Measurements from ENCODE around the gene ZNF692. TPM values are rescaled to one million over a fixed set of nuclear protein-coding genes. Genes with fewer than 3 reads are reported as not detected.

Gene ZNF692
- total and polyA plus RNA-seq, 2 of the 13 experiments (the other 11 are each of a cell fraction or from before 2014, with no cell fraction given) = 27.3 to 45.8 TPM

DNA sequence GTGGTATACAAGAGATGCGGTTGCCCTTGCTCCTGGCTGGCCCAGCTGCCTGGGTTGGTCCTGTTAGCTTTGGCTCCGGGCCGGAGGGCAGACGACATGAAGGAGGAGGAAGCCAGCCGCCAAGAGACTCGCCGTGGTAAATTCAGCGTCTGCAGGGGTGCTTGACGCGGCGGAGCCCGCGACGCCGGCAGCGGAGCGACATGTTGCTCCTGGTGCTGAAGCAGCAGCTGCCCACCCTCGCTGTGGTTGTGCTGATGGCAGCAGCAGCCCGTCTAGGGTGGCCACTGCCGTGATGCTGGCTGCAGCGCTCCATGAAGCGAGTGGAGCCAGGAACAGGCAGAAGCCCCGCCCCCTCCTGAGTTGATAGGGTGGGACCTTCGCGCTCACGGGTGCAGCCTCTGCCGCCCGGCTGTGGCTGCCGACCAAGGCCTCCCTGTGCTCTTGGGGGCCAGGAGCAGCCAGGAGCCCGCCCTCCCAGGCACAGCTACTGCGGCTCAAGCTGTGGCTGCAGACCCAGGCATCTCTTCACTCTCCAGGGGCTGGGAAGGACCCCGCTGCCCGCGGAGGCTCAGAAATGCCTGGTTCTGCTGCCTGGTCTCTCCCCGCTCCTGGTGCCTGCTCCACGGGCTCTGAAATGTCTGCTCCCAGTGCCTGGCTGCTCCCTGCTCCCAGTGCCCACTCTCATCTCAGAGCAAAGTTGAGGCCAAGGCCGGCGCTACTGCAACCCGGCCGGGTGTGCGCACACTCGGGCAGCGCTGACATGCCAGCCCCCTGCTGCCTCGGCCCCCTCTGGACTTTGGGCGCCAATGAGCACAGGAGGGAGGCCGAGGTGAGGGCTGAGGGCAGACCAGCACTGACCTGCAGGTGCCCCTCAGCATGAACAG lies 4.4 kb upstream of the ZNF692 start (continued):
- TF ChIP-seq, protein P1, sequence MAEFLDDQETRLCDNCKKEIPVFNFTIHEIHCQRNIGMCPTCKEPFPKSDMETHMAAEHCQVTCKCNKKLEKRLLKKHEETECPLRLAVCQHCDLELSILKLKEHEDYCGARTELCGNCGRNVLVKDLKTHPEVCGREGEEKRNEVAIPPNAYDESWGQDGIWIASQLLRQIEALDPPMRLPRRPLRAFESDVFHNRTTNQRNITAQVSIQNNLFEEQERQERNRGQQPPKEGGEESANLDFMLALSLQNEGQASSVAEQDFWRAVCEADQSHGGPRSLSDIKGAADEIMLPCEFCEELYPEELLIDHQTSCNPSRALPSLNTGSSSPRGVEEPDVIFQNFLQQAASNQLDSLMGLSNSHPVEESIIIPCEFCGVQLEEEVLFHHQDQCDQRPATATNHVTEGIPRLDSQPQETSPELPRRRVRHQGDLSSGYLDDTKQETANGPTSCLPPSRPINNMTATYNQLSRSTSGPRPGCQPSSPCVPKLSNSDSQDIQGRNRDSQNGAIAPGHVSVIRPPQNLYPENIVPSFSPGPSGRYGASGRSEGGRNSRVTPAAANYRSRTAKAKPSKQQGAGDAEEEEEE (CRISPR knock-in tag; IDR thresholded peaks at IDR 0.05; ENCODE audit: borderline replicate concordance) = 0 out of 2 replicates have a peak, but pooled peaks have one; percentile 69
- TF ChIP-seq HIVEP1 (CRISPR knock-in tag; IDR thresholded peaks at IDR 0.05) (no peak), NBN (conservative IDR thresholded peaks at IDR 0.05) (no peak), TEAD3 (CRISPR knock-in tag; optimal IDR thresholded peaks at IDR 0.05; ENCODE audit: borderline replicate concordance) (peak; percentile 25), RFX5 (IDR thresholded peaks at IDR 0.05; ENCODE audit: low read depth, low read length) (no peak), GTF2F1 (IDR thresholded peaks at IDR 0.05; ENCODE audit: low read length) (no peak), HNRNPLL (IDR thresholded peaks at IDR 0.05; ENCODE audit: low read depth, low read length, poor library complexity, severe bottlenecking) (peak; percentile 52), ZNF329 (CRISPR knock-in tag; IDR thresholded peaks at IDR 0.05; ENCODE audit: low read depth) (peak; percentile 59; the same call in 1 of the 2 replicates), ATRX (CRISPR knock-in tag; IDR thresholded peaks at IDR 0.05; ENCODE audit: borderline replicate concordance) (no peak), ZNF562 (CRISPR knock-in tag; IDR thresholded peaks at IDR 0.05; ENCODE audit: borderline replicate concordance) (no peak), U2AF2 (IDR thresholded peaks at IDR 0.05; ENCODE audit: low read depth, low read length) (no peak), KDM6A (CRISPR knock-in tag; IDR thresholded peaks at IDR 0.05; ENCODE audit: low read depth) (0 out of 2 replicates have a peak, but pooled peaks have one; percentile 47), KDM2A (CRISPR knock-in tag; IDR thresholded peaks at IDR 0.05; ENCODE audit: borderline replicate concordance, low read depth) (peak; percentile 66; the same call in 1 of the 2 replicates), HNF4A (CRISPR knock-in tag; IDR thresholded peaks at IDR 0.05) (peak; percentile 90), NKX3-1 (CRISPR knock-in tag; IDR thresholded peaks at IDR 0.05) (no peak), RARA (CRISPR knock-in tag; IDR thresholded peaks at IDR 0.05) (0 out of 2 replicates have a peak, but pooled peaks have one; percentile 54), GATA4 (IDR thresholded peaks at IDR 0.05; ENCODE audit: borderline replicate concordance, low read depth) (no peak), DNMT1 (CRISPR knock-in tag; IDR thresholded peaks at IDR 0.05) (0 out of 2 replicates have a peak, but pooled peaks have one; percentile 88), ZNF207 (IDR thresholded peaks at IDR 0.05; ENCODE audit: borderline replicate concordance) (no peak), KMT2A (CRISPR knock-in tag; IDR thresholded peaks at IDR 0.05) (peak; percentile 27; the same call in 1 of the 2 replicates), STAT5B (CRISPR knock-in tag; IDR thresholded peaks at IDR 0.05) (no peak)
- TF ChIP-seq, protein P2, sequence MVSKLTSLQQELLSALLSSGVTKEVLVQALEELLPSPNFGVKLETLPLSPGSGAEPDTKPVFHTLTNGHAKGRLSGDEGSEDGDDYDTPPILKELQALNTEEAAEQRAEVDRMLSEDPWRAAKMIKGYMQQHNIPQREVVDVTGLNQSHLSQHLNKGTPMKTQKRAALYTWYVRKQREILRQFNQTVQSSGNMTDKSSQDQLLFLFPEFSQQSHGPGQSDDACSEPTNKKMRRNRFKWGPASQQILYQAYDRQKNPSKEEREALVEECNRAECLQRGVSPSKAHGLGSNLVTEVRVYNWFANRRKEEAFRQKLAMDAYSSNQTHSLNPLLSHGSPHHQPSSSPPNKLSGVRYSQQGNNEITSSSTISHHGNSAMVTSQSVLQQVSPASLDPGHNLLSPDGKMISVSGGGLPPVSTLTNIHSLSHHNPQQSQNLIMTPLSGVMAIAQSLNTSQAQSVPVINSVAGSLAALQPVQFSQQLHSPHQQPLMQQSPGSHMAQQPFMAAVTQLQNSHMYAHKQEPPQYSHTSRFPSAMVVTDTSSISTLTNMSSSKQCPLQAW (CRISPR knock-in tag; IDR thresholded peaks at IDR 0.05) = peak; percentile 38; the same call in 1 of the 2 replicates
- TF ChIP-seq, protein P3, sequence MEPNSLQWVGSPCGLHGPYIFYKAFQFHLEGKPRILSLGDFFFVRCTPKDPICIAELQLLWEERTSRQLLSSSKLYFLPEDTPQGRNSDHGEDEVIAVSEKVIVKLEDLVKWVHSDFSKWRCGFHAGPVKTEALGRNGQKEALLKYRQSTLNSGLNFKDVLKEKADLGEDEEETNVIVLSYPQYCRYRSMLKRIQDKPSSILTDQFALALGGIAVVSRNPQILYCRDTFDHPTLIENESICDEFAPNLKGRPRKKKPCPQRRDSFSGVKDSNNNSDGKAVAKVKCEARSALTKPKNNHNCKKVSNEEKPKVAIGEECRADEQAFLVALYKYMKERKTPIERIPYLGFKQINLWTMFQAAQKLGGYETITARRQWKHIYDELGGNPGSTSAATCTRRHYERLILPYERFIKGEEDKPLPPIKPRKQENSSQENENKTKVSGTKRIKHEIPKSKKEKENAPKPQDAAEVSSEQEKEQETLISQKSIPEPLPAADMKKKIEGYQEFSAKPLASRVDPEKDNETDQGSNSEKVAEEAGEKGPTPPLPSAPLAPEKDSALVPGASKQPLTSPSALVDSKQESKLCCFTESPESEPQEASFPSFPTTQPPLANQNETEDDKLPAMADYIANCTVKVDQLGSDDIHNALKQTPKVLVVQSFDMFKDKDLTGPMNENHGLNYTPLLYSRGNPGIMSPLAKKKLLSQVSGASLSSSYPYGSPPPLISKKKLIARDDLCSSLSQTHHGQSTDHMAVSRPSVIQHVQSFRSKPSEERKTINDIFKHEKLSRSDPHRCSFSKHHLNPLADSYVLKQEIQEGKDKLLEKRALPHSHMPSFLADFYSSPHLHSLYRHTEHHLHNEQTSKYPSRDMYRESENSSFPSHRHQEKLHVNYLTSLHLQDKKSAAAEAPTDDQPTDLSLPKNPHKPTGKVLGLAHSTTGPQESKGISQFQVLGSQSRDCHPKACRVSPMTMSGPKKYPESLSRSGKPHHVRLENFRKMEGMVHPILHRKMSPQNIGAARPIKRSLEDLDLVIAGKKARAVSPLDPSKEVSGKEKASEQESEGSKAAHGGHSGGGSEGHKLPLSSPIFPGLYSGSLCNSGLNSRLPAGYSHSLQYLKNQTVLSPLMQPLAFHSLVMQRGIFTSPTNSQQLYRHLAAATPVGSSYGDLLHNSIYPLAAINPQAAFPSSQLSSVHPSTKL (CRISPR knock-in tag; IDR thresholded peaks at IDR 0.05) = peak; percentile 23; the same call in 1 of the 2 replicates

All from HepG2 (cell line).